Upper lobe of right lung (tissue), 1 donor: Measurements from ENCODE around the gene ZBED3. TPM values are rescaled to one million over a fixed set of nuclear protein-coding genes. Genes with fewer than 3 reads are reported as not detected.

Experiments used
- ATAC-seq: fragments of 200-7000 bp; cut with Tn5 transposase; one replicate; pipeline ENCODE4 v1.9.1; 2020; ENCODE audit warnings: mild to moderate bottlenecking, moderate library complexity
- DNase-seq: peaks from one replicate; pipeline ENCODE4 v3.0.0-alpha.2; 2020
- H3K27ac ChIP-seq: fragments of 200-600 bp; one replicate; pipeline ENCODE4 v1.8.0; 2022
- H3K27me3 ChIP-seq: fragments of 200-600 bp; one replicate; pipeline ENCODE4 v1.8.0; 2022; ENCODE audit warnings: mild to moderate bottlenecking
- H3K36me3 ChIP-seq: fragments of 200-600 bp; one replicate; pipeline ENCODE4 v1.8.0; 2022
- H3K4me1 ChIP-seq: fragments of 200-600 bp; one replicate; pipeline ENCODE4 v1.8.0; 2022
- H3K4me3 ChIP-seq: fragments of 200-600 bp; one replicate; pipeline ENCODE4 v1.8.0; 2022; ENCODE audit warnings: mild to moderate bottlenecking
- H3K9me3 ChIP-seq: fragments of 200-600 bp; one replicate; pipeline ENCODE4 v1.8.0; 2022
- CTCF ChIP-seq: fragments of 200-600 bp; IDR thresholded peaks from one replicate; pipeline ENCODE4 v1.8.0; 2022; ENCODE audit warnings: antibody characterized with exemption
- intact Hi-C: fragments of 100-400 bp; cut with DNase I; formaldehyde crosslinking; loops from one replicate; pipeline ENCODE4 v1.11.0; 2022
- total RNA-seq: library from RNA; stranded (reverse); fragmentation: NEBNext Ultra II Directional; extraction: Animal tissue kit (Norgen Biotek cat#: 25700); gene quantifications from one replicate; pipeline ENCODE4 v1.2.1, GENCODE V29; 2021
- donor health status: DM: no; HTN: yes; CAD: no; lungs with severe emphysema.

The ZBED3 gene
- total RNA-seq, 1 donor from 2014 or later = 14.8 TPM

DNA sequence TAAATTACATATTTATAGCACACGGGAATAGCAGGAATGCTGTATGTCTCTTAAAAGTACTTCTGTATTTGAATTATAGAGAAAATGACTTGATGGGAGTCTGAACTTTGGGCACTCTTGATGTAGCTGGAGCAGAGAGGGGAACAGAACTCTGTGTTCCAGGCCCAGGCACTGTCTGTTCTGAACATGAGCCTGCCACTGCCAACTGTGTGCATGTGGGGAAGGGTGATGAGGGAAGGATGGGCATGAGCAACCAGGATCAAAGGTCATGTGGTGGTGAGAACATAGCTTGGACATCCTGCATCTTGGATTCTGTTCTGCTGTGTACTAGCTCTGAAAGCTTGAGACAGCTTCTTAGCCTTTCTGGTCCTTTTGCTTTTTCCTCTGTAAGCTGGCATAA lies 16.4 kb upstream of the ZBED3 start:
- Histone ChIP-seq H3K4me3 (no peak overlapping the region), H3K4me1 (no peaks in the 10 kb centered on the region), H3K27me3 (no peaks in the 10 kb centered on the region), H3K9me3 (no peaks in the 10 kb centered on the region), H3K27ac (no peak overlapping the region), H3K36me3 (no peaks in the 10 kb centered on the region)
- no peak for TF ChIP-seq CTCF
- ATAC-seq (no peak), DNase-seq (no peak)
- intact Hi-C loops = no loop called here

- Histone ChIP-seq H3K4me1 (no peaks in the 10 kb centered on the region), H3K9me3 (no peaks in the 10 kb centered on the region), H3K27me3 (no peaks in the 10 kb centered on the region), H3K27ac (no peak overlapping the region), H3K4me3 (no peak overlapping the region), H3K36me3 (no peaks in the 10 kb centered on the region)
- intact Hi-C loops = no loop called here
- DNase-seq (no peak), ATAC-seq (peak; percentile 55)
- TF ChIP-seq CTCF = no peak
Observed at GRCh38 chr5:77102549-77102948, 15.5 kb upstream of the ZBED3 start.

DNA sequence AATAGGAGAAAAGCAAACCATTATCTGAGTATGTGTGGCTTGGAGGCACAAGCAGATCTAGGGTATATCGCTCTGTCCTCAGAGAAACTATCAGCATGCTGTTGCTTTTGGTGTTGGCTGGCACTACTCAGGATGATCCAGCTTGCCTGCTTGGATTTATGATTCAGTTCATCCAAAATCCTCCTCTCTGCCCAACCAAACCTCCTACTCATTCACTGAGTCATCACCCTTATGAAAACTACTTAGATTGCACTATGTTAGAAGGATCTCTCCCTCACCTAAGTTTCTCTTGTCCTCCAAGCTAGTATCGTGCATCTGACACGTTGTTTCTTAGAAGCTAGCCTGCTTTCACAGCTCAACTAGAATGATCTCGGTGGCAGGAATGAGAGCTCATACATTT lies 14.2 kb upstream of the ZBED3 start:
- Histone ChIP-seq H3K27me3 (no peaks in the 10 kb centered on the region), H3K27ac (no peak overlapping the region), H3K9me3 (no peaks in the 10 kb centered on the region), H3K4me1 (no peaks in the 10 kb centered on the region), H3K4me3 (no peak overlapping the region), H3K36me3 (no peaks in the 10 kb centered on the region)
- ATAC-seq (no peak), DNase-seq (no peak)
- TF ChIP-seq CTCF = no peak
- intact Hi-C loops = no loop called here

DNA sequence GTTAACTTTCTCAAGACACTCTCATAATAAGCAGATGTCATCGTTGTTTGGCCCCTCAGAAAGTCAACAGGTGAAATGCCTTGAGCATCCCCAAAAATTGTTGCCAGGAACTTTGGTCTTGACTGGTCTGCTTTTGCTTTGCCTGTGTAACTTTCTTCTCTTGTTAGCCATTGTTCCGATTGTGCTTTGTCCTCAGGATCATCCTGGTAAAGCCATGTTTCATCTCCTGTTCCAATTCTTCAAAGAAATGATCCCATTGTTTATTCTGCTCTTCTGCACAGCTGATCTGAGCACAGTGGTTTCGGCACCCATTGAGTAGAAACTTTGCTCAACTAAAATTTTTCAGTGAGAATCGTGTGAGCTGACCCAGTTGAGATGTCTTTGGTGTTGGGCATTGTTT lies 8.1 kb upstream of the ZBED3 start:
- no peaks in the 10 kb centered on the region for H3K27me3 ChIP-seq
- no peaks in the 10 kb centered on the region for H3K4me1 ChIP-seq
- H3K27ac ChIP-seq = no peak overlapping the region
- H3K36me3 ChIP-seq = no peaks in the 10 kb centered on the region
- no peak overlapping the region for H3K4me3 ChIP-seq
- TF ChIP-seq CTCF = no peak
- H3K9me3 ChIP-seq = no peaks in the 10 kb centered on the region
- intact Hi-C loops = no loop called here
- ATAC-seq = no peak
- DNase-seq = no peak

DNA sequence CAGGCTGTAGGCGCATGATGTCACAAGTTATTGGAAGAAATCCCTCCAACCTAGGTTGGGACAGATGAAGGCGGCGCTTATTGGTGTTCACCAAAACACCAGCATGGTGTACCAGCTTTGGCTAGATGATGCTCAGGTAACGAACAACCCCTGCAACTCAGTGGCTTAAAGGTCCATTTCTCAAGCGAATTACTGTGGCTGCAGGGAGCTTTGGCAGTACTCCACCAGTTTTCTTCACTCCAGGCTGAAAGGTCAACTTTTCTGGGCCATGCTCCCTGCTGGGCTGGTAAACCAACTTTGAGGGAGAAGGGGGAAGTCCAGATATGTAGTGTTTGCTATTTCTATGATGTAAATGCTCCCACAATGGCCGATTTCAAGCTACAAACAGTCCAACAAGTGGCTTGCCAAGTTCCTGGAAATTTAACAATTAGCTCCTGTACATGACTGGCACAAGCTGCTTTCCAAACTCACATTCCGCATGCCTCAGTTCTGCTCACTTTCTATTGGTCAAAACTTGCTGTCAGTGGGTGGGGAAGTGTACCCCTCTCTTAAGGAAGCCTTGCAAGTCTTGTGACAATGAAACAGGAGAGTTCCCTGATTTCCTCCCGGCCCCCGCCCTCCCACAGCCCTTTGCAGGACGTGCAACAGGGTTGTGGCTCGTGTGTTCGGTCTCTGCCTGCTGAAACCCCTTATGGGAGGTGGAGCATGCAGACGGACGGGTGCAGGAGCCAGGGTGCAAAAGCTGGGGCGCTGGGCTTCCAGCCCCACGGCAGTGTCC lies 588 bp upstream of the ZBED3 start:
- Histone ChIP-seq H3K27me3 (no peaks in the 10 kb centered on the region), H3K27ac (peak overlapping the region; percentile 93), H3K36me3 (no peaks in the 10 kb centered on the region), H3K9me3 (no peaks in the 10 kb centered on the region), H3K4me1 (peaks cover 17% of the 10 kb centered on the region), H3K4me3 (peak overlapping the region; percentile 70)
- intact Hi-C loops = no loop called here
- no peak for TF ChIP-seq CTCF
- DNase-seq = peak; percentile 86
- ATAC-seq = peak; percentile 79

GRCh38 chr5:77086368-77086688 lies 757 bp downstream of the ZBED3 start:
- TF ChIP-seq CTCF = no peak
- DNase-seq (no peak), ATAC-seq (no peak)
- Histone ChIP-seq H3K27ac (peak overlapping the region; percentile 93), H3K27me3 (no peaks in the 10 kb centered on the region), H3K9me3 (no peaks in the 10 kb centered on the region), H3K4me3 (peak overlapping the region; percentile 70), H3K36me3 (no peaks in the 10 kb centered on the region), H3K4me1 (peaks cover 17% of the 10 kb centered on the region)
- intact Hi-C loops = no loop called here
